ENCODE results near the gene ZNF75A.

GRCh38 chr16:3264137-3265036 lies 40.9 kb upstream of the ZNF75A start:
- TF ChIP-seq MED1 (CRISPR knock-in tag; IDR thresholded peaks at IDR 0.05; ENCODE audit: borderline replicate concordance) (no peak), SP1 (CRISPR knock-in tag; IDR thresholded peaks at IDR 0.05) (peak; percentile 33; the same call in 1 of the 2 replicates), FOXP1 (CRISPR knock-in tag; IDR thresholded peaks at IDR 0.05) (peak; percentile 98), NRF1 (conservative IDR thresholded peaks at IDR 0.05 in 1 of 2, IDR thresholded peaks at IDR 0.05 in 1 of 2) (peak; percentile 95 to 96)
- TF ChIP-seq, protein P1, sequence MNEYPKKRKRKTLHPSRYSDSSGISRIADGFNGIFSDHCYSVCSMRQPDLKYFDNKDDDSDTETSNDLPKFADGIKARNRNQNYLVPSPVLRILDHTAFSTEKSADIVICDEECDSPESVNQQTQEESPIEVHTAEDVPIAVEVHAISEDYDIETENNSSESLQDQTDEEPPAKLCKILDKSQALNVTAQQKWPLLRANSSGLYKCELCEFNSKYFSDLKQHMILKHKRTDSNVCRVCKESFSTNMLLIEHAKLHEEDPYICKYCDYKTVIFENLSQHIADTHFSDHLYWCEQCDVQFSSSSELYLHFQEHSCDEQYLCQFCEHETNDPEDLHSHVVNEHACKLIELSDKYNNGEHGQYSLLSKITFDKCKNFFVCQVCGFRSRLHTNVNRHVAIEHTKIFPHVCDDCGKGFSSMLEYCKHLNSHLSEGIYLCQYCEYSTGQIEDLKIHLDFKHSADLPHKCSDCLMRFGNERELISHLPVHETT (CRISPR knock-in tag; conservative IDR thresholded peaks at IDR 0.05 in 1 of 2, IDR thresholded peaks at IDR 0.05 in 1 of 2) = peak in 1 of 2 experiments; percentile 78; a peak in 2 of 4 replicates
- TF ChIP-seq, protein P2, sequence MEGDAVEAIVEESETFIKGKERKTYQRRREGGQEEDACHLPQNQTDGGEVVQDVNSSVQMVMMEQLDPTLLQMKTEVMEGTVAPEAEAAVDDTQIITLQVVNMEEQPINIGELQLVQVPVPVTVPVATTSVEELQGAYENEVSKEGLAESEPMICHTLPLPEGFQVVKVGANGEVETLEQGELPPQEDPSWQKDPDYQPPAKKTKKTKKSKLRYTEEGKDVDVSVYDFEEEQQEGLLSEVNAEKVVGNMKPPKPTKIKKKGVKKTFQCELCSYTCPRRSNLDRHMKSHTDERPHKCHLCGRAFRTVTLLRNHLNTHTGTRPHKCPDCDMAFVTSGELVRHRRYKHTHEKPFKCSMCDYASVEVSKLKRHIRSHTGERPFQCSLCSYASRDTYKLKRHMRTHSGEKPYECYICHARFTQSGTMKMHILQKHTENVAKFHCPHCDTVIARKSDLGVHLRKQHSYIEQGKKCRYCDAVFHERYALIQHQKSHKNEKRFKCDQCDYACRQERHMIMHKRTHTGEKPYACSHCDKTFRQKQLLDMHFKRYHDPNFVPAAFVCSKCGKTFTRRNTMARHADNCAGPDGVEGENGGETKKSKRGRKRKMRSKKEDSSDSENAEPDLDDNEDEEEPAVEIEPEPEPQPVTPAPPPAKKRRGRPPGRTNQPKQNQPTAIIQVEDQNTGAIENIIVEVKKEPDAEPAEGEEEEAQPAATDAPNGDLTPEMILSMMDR (IDR thresholded peaks at IDR 0.05 in 2 of 3, conservative IDR thresholded peaks at IDR 0.05 in 1 of 3; ENCODE audit: insufficient read depth in 2 of 3, low read depth in 1 of 3, low read length in 3 of 3) = peak; percentile 65 to 67 (median 67)
- TF ChIP-seq, protein P3, sequence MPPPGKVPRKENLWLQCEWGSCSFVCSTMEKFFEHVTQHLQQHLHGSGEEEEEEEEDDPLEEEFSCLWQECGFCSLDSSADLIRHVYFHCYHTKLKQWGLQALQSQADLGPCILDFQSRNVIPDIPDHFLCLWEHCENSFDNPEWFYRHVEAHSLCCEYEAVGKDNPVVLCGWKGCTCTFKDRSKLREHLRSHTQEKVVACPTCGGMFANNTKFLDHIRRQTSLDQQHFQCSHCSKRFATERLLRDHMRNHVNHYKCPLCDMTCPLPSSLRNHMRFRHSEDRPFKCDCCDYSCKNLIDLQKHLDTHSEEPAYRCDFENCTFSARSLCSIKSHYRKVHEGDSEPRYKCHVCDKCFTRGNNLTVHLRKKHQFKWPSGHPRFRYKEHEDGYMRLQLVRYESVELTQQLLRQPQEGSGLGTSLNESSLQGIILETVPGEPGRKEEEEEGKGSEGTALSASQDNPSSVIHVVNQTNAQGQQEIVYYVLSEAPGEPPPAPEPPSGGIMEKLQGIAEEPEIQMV (tag; conservative IDR thresholded peaks at IDR 0.05; ENCODE audit: low read depth) = no peak
